HG02623 (cell line): ENCODE measurements around the gene TNS2.
"Not testable (repeated sequence)": the region's sequence is repeated elsewhere in the genome, so short reads cannot be mapped to it uniquely, and the experiment has no call there.

ENCODE experiments used
- ATAC-seq: cut with Tn5 transposase; IDR thresholded peaks from one replicate; pipeline ENCODE4 v1.9.1; 2021; ENCODE audit warnings: moderate library complexity; ENCODE audit not compliant: unreplicated experiment

TNS2 gene

DNA sequence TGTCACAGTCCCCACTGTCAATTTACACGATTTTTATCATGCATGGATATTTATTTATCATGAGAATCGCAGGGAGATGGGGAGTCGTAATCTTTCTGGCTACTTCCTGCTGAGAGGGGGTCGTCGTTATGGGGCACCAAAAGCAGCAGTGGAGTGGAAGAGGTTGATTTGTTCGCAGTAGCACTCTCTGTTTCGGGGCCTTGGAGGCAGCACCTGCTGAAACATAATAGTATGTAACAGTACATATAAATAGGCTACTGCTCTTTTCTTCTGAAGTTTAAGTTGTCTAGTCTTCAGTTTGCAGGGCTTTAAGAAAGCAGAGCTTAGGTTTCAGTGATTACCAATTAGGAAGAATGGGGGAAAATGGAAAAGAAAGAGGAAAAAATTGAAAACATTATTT, 57.3 kb downstream of the TNS2 start:
- ATAC-seq = no peak

DNA sequence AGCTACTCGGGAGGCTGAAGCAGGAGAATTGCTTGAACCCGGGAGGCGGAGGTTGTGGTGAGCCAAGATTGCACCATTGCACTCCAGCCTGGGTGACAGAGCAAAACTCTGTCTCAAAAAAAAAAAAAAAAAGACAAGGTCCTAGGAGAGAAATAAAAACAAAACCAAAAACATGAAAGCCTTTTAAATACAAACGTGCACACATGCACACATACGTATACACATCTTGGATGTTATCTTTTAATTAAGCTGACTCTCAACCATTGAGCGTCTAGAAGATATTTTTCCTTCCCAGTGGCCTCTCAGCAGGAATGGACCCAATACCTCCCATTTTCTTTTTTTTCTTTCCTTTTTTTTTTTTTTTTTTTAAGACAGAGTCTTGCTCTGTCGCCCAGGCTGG, 62.6 kb downstream of the TNS2 start:
- not testable (repeated sequence) for ATAC-seq

DNA sequence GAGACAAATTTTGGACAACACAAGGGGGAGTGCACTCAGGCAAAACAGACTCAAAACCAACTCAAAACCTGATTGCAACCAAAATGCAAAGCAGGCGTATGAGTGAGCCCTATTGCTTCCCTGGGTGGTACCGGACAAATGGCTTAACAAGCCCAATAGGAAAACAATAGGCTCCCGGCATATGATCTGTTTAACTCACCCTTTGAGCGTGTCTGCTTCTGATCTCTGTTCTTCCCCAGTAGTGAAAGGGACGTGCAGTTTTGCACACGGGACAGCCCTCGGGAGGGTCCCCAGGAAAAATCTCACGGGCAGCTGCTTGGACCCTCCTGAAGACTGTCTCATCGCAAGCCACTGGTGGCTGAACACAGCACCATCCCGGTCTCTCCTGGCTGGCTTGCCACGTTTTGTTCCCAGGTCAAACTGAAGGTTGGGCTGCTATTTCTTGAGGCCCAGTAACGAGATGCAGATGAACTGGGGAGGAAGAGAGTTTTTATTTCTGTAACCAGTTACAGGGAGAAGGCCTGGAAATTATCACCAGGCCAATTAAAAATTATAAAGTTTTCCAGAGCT, 63.4 kb downstream of the TNS2 start:
- ATAC-seq = no peak

DNA sequence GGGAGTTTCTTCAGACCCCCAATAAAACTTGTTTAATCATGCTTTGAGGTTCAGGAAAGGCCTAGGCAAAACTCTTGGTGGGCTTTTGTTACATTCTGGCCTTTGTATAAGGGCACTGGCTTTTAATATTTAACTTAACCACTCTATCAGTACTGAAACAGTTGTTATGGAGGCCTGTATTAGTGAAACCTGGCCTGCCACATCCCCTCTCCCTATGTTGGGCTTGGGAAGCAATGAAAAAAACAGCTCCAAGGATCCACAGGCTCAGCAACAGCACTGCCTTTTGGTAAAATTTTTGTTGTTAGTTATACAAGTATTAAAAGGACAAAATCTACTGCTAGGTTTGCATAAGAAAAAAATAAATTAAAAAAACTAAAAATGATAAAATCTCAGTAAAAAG, 64.1 kb downstream of the TNS2 start:
- no peak for ATAC-seq
